Stimulated activated naive CD8-positive, alpha-beta T cell treated with anti-CD3 and anti-CD28 coated beads, Interleukin-15, Interleukin-2, amounts not matched to agents 100 U/mL and 50 U/mL, for 24 hours (primary cell): ENCODE measurements around the gene GPR135.

Experiments
- ATAC-seq: fragments of 150-1000 bp; cut with Tn5 transposase; one replicate; pipeline ENCODE4 v1.10.0; 2021
- DNase-seq: peaks from one replicate; pipeline ENCODE4 v3.0.0; 2021

GPR135 gene

DNA sequence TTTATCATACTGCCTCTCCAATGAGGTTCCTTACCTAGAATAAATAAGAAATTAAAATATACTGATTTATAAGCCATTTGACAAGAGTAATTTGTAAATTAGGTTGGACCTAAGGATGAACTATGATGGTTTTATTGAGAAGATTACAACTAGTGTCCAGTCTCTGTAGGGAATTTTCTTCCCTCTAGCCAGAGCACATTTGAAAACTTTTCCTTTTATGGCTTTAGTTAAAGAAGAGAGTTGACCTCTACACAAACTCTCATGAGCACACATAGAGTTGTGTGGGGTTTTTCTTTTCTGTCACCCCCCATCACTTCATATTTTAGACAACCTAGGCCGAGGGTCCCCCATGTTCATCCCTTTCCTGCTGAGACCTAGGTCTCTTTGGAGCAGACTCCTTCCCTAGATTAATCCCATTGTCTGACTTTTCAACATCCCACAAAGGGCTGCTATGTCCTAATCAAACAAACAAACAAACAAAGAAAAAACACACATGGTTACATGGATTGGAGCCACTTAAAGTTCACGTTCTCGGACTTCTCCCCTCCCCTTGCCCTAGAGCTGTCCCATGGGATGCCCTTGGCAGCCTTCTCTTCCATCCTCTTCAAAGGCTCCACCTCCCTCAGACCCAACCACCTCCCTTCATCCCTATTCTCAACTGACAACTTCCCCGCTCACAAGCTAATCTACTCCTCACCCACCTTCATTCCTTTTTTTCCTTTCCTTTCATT is 40.7 kb downstream of the GPR135 start:
- ATAC-seq (no peak), DNase-seq (no peak)

GRCh38 chr14:59422069-59422881 is 42.9 kb downstream of the GPR135 start:
- ATAC-seq (no peak), DNase-seq (no peak)

- ATAC-seq, result no peak
- DNase-seq, result no peak
These were observed 45.9 kb downstream of the GPR135 start for GRCh38 chr14:59419303-59419702.

DNA sequence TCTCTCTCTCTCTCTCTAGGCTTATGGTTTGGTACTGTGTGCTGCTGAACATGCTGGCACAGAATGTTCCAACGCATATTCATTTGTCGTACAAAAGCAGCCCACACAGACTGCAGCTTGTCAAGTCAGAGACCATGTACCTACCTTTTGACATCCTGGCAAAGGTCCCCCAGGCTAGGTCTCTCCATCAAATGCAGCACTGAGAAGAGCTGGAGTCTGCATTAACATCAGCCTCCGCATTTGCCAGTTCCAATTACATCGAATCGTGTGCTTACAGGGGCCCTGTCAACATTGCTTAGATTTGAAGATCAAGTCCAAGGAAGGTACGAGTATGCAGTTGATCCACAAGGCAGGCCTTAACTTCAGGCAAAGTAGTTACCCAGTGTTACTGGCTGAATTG is 47.9 kb downstream of the GPR135 start:
- DNase-seq (no peak), ATAC-seq (no peak)

GRCh38 chr14:59415836-59416602 is 49.2 kb downstream of the GPR135 start:
- ATAC-seq (no peak), DNase-seq (no peak)
